ENCODE results near the gene OR2V2.

The OR2V2 gene

GRCh38 chr5:181207214-181207959 lies 60.0 kb downstream of the OR2V2 start:
- DNase-seq (ENCODE audit: low read depth): peak; percentile 79

- no peak for DNase-seq (ENCODE audit: low read depth)
Measured at GRCh38 chr5:181207960-181208253, 60.5 kb downstream of the OR2V2 start.

Data from stromal cell of bone marrow (primary cell).